Endothelial cell (in vitro differentiated cells): ENCODE data around the gene SKP1. TPM values are rescaled to one million over a fixed set of nuclear protein-coding genes. Genes with fewer than 3 reads are reported as not detected.

Experiments
- DNase-seq: peaks from one replicate; pipeline ENCODE4 v3.0.0; 2021; ENCODE audit warnings: low spot score
- H3K27ac Mint-ChIP-seq: one replicate; pipeline ENCODE4 v1.8.0; 2021; ENCODE audit warnings: mixed read lengths, inconsistent platforms; ENCODE audit not compliant: unreplicated experiment
- H3K27me3 Mint-ChIP-seq: one replicate; pipeline ENCODE4 v1.8.0; 2021; ENCODE audit warnings: mild to moderate bottlenecking, moderate library complexity, mixed read lengths, inconsistent platforms; ENCODE audit not compliant: unreplicated experiment
- H3K36me3 Mint-ChIP-seq: one replicate; pipeline ENCODE4 v1.8.0; 2021; ENCODE audit warnings: mild to moderate bottlenecking, low read depth, mixed read lengths, inconsistent platforms; ENCODE audit not compliant: unreplicated experiment
- H3K4me1 Mint-ChIP-seq: one replicate; pipeline ENCODE4 v1.8.0; 2021; ENCODE audit warnings: mild to moderate bottlenecking, mixed read lengths, inconsistent platforms; ENCODE audit not compliant: unreplicated experiment
- H3K4me3 Mint-ChIP-seq: one replicate; pipeline ENCODE4 v1.8.0; 2021; ENCODE audit warnings: mild to moderate bottlenecking, mixed read lengths, inconsistent platforms; ENCODE audit not compliant: unreplicated experiment
- H3K9me3 Mint-ChIP-seq: one replicate; pipeline ENCODE4 v1.8.0; 2021; ENCODE audit warnings: mixed read lengths, inconsistent platforms; ENCODE audit not compliant: unreplicated experiment
- CTCF ChIP-seq: fragments of 200-600 bp; sonication (generic); IDR thresholded peaks from one replicate; pipeline ENCODE4 v1.5.0; 2021; ENCODE audit warnings: antibody characterized with exemption; ENCODE audit not compliant: unreplicated experiment
- total RNA-seq: library from RNA; stranded (reverse); fragmentation: NEBNext Ultra II Directional; extraction: Animal tissue kit (Norgen Biotek cat#: 25700); gene quantifications from one replicate; pipeline ENCODE4 v1.2.1, GENCODE V29; 2021; ENCODE audit not compliant: unreplicated experiment

SKP1 gene
- total RNA-seq, 1 donor from 2014 or later = 471 TPM

DNA sequence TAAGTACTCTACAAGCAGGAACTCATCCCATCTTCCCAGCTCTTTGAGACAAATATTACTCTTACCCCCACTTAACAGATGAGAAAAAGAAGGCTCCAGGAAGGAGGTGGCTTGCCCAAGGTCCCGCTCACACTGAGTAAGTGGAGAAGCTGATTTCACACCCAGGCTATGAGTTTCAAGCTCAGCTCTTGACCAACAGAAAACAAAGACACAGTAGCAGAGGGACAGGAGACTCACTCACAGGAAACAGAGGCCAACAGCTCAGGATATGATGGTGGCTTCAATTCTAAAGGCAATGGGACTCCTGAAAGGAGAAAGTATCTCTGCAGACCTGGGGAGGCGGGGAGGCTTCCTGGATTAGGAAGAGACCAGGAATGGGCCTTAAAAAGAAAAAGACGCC lies 69.0 kb downstream of the SKP1 start:
- peaks cover 2% of the 10 kb centered on the region for H3K36me3 Mint-ChIP-seq
- H3K4me1 Mint-ChIP-seq = peaks cover 23% of the 10 kb centered on the region
- no peaks in the 10 kb centered on the region for H3K9me3 Mint-ChIP-seq
- TF ChIP-seq CTCF = no peak
- DNase-seq = no peak
- no peak overlapping the region for H3K4me3 Mint-ChIP-seq
- peaks cover 1% of the 10 kb centered on the region for H3K27me3 Mint-ChIP-seq
- no peak overlapping the region for H3K27ac Mint-ChIP-seq

DNA sequence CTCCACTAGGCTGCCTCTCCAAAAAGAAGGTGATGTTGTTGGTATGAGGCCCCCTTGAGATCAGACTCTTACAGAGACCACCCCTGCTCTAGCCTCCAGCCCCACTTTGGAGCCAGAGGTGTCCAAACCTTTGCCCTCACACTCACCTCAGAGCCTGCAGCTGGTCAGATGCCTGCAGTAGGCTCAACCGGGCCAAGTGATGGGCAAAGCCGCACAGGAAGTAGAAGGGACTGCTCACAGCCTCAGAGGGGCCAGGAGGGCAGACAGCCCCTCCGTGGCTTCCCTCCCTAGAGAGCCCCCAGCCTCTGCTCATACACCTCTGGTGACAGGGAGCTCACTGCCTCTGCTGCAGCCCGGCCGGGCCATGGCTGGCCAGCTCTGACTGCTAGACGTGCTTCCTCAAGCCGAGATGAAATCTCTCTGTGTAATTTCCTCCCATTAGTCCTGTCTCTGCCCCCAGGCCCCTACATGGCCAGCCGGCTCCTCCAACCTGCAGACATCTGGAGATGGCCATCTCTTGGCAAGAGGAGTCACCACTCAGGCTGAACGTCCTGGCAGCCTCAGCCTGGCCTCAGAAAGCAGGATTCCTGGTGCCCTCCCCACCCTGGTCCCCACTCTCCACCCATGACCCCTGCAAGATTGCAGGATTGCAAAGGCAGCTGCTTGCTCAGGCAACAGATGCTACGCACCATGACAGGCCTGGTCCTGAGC lies 69.6 kb downstream of the SKP1 start:
- peaks cover 2% of the 10 kb centered on the region for H3K36me3 Mint-ChIP-seq

DNA sequence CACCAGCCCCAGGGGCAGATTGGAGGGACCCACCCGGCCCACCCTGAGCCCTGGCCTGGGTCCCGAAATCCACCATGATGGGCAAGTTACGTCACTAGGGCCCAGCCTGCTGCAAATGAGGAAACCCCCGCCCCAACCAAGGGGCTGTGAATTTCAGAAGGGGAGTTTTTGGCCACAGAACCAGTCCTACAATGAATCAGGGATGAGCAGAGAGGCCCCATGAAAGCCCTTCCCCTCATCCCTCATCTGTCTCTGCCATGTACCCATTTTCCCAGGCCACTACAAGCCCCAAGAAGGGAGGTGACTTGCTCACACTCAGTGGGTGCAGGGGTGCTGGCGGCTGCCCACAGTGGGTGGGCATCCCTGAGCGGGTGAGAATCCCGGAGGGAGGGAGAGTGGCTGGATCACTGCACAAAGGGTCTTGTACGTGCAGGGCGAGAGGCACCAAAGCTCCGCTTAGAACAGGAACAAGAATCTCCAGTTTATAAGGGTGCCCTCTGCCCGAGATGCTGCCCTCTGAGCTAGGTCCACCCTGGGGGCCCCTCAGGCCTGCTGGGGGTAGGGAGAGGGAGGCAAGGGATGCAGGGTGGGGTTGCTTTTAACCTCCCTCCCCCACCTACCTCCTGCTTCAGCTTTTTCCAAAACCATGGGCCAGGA lies 72.6 kb downstream of the SKP1 start:
- no peak overlapping the region for H3K27ac Mint-ChIP-seq
- no peak for TF ChIP-seq CTCF
- peaks cover 2% of the 10 kb centered on the region for H3K36me3 Mint-ChIP-seq
- no peak overlapping the region for H3K4me3 Mint-ChIP-seq
- no peak for DNase-seq
- peaks cover 4% of the 10 kb centered on the region for H3K27me3 Mint-ChIP-seq
- no peaks in the 10 kb centered on the region for H3K9me3 Mint-ChIP-seq
- peaks cover 14% of the 10 kb centered on the region for H3K4me1 Mint-ChIP-seq

More for the DNA sequence above, 69.6 kb downstream of the SKP1 start:
- Mint-ChIP-seq H3K27me3 (peaks cover 1% of the 10 kb centered on the region), H3K9me3 (no peaks in the 10 kb centered on the region), H3K4me3 (no peak overlapping the region), H3K4me1 (peaks cover 23% of the 10 kb centered on the region), H3K27ac (no peak overlapping the region)
- no peak for DNase-seq
- no peak for TF ChIP-seq CTCF

DNA sequence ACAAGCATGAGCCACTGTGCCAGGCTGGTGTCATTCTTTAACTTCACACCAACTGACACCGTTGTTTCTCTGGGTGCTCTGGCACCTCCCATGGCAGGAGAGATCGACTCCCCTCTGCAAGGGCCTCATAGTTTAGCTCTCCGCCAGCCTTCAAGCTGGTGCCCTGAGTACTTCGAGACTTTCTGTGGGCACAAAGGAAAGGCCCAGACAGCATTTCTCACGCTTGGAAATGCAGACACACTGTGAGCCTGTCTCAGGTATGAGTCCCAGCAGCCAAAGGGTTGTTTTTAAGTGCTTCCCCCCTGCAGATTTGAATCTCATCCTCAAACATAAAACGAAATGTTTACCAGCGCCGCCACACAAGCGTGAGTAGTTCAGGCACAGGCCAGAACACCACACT lies 73.4 kb downstream of the SKP1 start:
- H3K4me1 Mint-ChIP-seq = peaks cover 13% of the 10 kb centered on the region
- no peak for DNase-seq
- no peaks in the 10 kb centered on the region for H3K9me3 Mint-ChIP-seq
- H3K4me3 Mint-ChIP-seq = no peak overlapping the region
- H3K27me3 Mint-ChIP-seq = peaks cover 4% of the 10 kb centered on the region
- peaks cover 2% of the 10 kb centered on the region for H3K36me3 Mint-ChIP-seq
- TF ChIP-seq CTCF = no peak
- H3K27ac Mint-ChIP-seq = no peak overlapping the region

- no peak overlapping the region for H3K27ac Mint-ChIP-seq
Observed at GRCh38 chr5:134101686-134102439, 74.9 kb downstream of the SKP1 start.

More at GRCh38 chr5:134101686-134102439, 74.9 kb downstream of the SKP1 start:
- Mint-ChIP-seq H3K4me3 (no peak overlapping the region), H3K36me3 (peaks cover 2% of the 10 kb centered on the region), H3K27me3 (peaks cover 3% of the 10 kb centered on the region), H3K9me3 (no peaks in the 10 kb centered on the region), H3K4me1 (no peaks in the 10 kb centered on the region)
- peak; percentile 83 for TF ChIP-seq CTCF
- DNase-seq = peak; percentile 90
